ENCODE data around the gene SLC7A6.

GRCh38 chr16:68328151-68328859 is 64.0 kb downstream of the SLC7A6 start:
- peak; percentile 79 to 96 (median 90) for TF ChIP-seq CTCF (IDR thresholded peaks at IDR 0.05)
- peak; percentile 62 for TF ChIP-seq POLR2AphosphoS5 (IDR thresholded peaks at IDR 0.05)
- TF ChIP-seq POLR2A (IDR thresholded peaks at IDR 0.05), result no peak

Measured in prostate gland (tissue), 2 donors.